GM23248 (cell line): ENCODE measurements around the gene CMIP.

Experiments
- EZH2 ChIP-seq: fragments of 200-600 bp; sonication (generic); IDR thresholded peaks from 2 replicates; pipeline ENCODE4 v1.6.1; 2018; ENCODE audit warnings: antibody characterized with exemption, mild to moderate bottlenecking; ENCODE audit not compliant: insufficient read depth, poor library complexity, severe bottlenecking
- EZH2phosphoT487 ChIP-seq: fragments of 200-600 bp; sonication (generic); IDR thresholded peaks from 2 replicates; pipeline ENCODE4 v1.6.1; 2018; ENCODE audit warnings: antibody characterized with exemption, moderate library complexity, mild to moderate bottlenecking, low read depth; ENCODE audit not compliant: insufficient read depth

GRCh38 chr16:81740169-81740568 is 295.6 kb downstream of the CMIP start:
- TF ChIP-seq EZH2: no peak
- TF ChIP-seq EZH2phosphoT487: no peak
